ENCODE data around the gene MTUS2. TPM values are rescaled to one million over a fixed set of nuclear protein-coding genes. Genes with fewer than 3 reads are reported as not detected.

Gene MTUS2
- total RNA-seq, 1 experiment from 2014 or later: 0.11 TPM

DNA sequence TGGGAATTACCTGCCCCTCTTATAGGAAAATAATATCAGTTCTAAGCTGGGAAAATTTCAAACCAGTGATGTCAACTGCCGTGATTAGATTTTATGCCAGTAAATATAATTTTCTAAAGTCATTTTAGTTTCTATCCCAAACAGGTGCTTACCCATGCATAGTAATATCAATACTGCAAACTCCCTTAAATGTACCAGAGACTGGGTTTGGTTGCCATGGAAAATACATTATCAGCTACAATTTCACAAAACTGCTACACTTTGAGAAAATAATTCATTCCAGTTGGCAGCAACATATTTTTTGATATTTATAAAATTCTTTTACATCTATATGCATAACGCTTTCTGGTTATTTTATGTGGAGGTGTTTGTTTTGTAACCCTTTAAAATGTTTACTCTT is 631.8 kb downstream of the MTUS2 start:
- no TSS peak for BruUV-seq (replicated peaks)
- Histone ChIP-seq H3K27ac (ENCODE audit: low read depth, low read length, poor library complexity, severe bottlenecking) (no peak overlapping the region), H3K4me3 (ENCODE audit: low read depth, low read length, poor library complexity, severe bottlenecking) (no peak overlapping the region), H3K27me3 (replicated peaks; ENCODE audit: insufficient read depth, low read depth, low read length, poor library complexity) (peaks cover 5% of the 10 kb centered on the region), H3K9me3 (ENCODE audit: low read depth, low read length, poor library complexity, severe bottlenecking) (no peaks in the 10 kb centered on the region), H3K4me1 (ENCODE audit: insufficient read depth, low read length, poor library complexity, severe bottlenecking) (peaks cover 7% of the 10 kb centered on the region), H3K36me3 (ENCODE audit: insufficient read depth, low read length, poor library complexity, severe bottlenecking) (no peaks in the 10 kb centered on the region)
- ChIA-PET CTCF (no interaction called here), POLR2A (ENCODE audit: low non-redundant PET) (no interaction called here)
- no peak for TF ChIP-seq EZH2 (IDR thresholded peaks at IDR 0.05; ENCODE audit: borderline replicate concordance, low read depth, low read length, poor library complexity, severe bottlenecking)
- TF ChIP-seq, protein P1, sequence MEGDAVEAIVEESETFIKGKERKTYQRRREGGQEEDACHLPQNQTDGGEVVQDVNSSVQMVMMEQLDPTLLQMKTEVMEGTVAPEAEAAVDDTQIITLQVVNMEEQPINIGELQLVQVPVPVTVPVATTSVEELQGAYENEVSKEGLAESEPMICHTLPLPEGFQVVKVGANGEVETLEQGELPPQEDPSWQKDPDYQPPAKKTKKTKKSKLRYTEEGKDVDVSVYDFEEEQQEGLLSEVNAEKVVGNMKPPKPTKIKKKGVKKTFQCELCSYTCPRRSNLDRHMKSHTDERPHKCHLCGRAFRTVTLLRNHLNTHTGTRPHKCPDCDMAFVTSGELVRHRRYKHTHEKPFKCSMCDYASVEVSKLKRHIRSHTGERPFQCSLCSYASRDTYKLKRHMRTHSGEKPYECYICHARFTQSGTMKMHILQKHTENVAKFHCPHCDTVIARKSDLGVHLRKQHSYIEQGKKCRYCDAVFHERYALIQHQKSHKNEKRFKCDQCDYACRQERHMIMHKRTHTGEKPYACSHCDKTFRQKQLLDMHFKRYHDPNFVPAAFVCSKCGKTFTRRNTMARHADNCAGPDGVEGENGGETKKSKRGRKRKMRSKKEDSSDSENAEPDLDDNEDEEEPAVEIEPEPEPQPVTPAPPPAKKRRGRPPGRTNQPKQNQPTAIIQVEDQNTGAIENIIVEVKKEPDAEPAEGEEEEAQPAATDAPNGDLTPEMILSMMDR (conservative IDR thresholded peaks at IDR 0.05; ENCODE audit: low read depth, low read length): no peak
- intact Hi-C loops (cut with micrococcal nuclease; ENCODE audit: unreplicated experiment): no loop called here
- DNase-seq (ENCODE audit: low spot score): no peak

DNA sequence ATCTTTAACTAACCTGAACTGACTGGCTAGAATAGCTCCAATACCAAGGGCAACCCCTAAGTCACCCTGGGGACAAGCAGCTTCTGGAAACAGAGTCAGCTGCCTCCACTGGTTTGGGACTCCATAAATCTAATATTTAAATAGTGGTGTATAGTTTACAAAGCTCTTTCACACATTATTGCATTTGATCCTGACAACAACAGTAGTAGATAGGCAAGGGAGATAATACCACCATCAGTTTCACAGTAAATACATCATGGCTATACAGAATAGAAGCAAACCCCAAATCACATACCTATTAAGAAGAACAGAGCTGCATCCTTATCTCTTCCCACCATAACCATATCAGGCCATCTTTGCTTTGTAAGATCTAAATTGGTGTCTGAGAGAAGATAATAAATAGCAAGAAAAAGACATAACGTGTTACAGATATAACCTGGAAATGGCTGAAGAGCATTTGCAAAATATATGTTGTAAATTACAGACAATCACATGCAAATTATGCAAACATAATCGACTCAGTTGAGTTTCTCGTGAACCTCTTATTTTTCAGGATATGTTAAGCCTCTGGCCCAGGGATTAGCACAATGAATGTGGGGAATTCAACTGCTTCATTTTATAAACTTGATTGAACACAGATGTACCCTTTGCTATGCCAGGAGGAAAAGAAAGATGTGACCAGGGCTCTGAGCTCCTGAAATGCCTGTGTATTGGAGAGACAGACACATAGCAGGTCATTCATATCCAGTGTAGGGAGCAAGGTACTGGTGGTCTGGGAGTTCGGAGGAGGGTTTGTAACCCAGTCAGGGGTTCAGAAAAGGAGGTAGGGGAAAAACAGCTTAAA is 632.9 kb downstream of the MTUS2 start:
- peaks cover 5% of the 10 kb centered on the region for H3K27me3 ChIP-seq (replicated peaks; ENCODE audit: insufficient read depth, low read depth, low read length, poor library complexity)
- POLR2A ChIA-PET (ENCODE audit: low non-redundant PET): no interaction called here
- TF ChIP-seq EZH2 (IDR thresholded peaks at IDR 0.05; ENCODE audit: borderline replicate concordance, low read depth, low read length, poor library complexity, severe bottlenecking): no peak
- TF ChIP-seq, protein P1 (conservative IDR thresholded peaks at IDR 0.05; ENCODE audit: low read depth, low read length): no peak
- no peak overlapping the region for H3K4me3 ChIP-seq (ENCODE audit: low read depth, low read length, poor library complexity, severe bottlenecking)
- H3K27ac ChIP-seq (ENCODE audit: low read depth, low read length, poor library complexity, severe bottlenecking): no peak overlapping the region
- DNase-seq (ENCODE audit: low spot score): peak; percentile 25
- BruUV-seq (replicated peaks): no TSS peak
- CTCF ChIA-PET: no interaction called here
- no peaks in the 10 kb centered on the region for H3K9me3 ChIP-seq (ENCODE audit: low read depth, low read length, poor library complexity, severe bottlenecking)
- intact Hi-C loops (cut with micrococcal nuclease; ENCODE audit: unreplicated experiment): no loop called here
- H3K4me1 ChIP-seq (ENCODE audit: insufficient read depth, low read length, poor library complexity, severe bottlenecking): peaks cover 7% of the 10 kb centered on the region
- no peaks in the 10 kb centered on the region for H3K36me3 ChIP-seq (ENCODE audit: insufficient read depth, low read length, poor library complexity, severe bottlenecking)

DNA sequence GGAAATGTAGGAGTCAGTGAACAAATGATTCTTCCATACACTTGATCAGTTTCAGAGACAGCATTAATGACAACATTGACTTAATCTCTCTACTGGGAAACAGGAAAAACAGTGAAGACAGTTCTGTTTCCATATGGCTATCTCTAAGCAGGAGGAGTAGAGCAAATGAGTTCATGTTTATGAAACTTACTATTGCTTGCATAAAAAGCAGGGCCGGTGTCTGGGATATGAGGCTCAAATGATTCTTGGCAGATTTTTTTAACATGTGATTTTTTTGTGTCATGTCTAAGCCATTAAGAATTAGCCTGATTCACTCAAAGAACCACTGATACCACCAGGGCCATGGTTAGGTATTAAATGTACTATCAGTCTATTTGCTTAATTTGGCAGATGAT is 633.5 kb downstream of the MTUS2 start:
- Histone ChIP-seq H3K36me3 (ENCODE audit: insufficient read depth, low read length, poor library complexity, severe bottlenecking) (no peaks in the 10 kb centered on the region), H3K4me1 (ENCODE audit: insufficient read depth, low read length, poor library complexity, severe bottlenecking) (peaks cover 7% of the 10 kb centered on the region), H3K4me3 (ENCODE audit: low read depth, low read length, poor library complexity, severe bottlenecking) (no peak overlapping the region), H3K27ac (ENCODE audit: low read depth, low read length, poor library complexity, severe bottlenecking) (no peak overlapping the region), H3K27me3 (replicated peaks; ENCODE audit: insufficient read depth, low read depth, low read length, poor library complexity) (peaks cover 5% of the 10 kb centered on the region), H3K9me3 (ENCODE audit: low read depth, low read length, poor library complexity, severe bottlenecking) (no peaks in the 10 kb centered on the region)
- ChIA-PET CTCF (no interaction called here), POLR2A (ENCODE audit: low non-redundant PET) (no interaction called here)
- intact Hi-C loops (cut with micrococcal nuclease; ENCODE audit: unreplicated experiment): no loop called here
- BruUV-seq (replicated peaks): no TSS peak
- no peak for DNase-seq (ENCODE audit: low spot score)
- TF ChIP-seq, protein P1 (conservative IDR thresholded peaks at IDR 0.05; ENCODE audit: low read depth, low read length): no peak
- TF ChIP-seq EZH2 (IDR thresholded peaks at IDR 0.05; ENCODE audit: borderline replicate concordance, low read depth, low read length, poor library complexity, severe bottlenecking): no peak
